Measurements from ENCODE around the gene DYRK4.
"Not testable (repeated sequence)": the region's sequence is repeated elsewhere in the genome, so short reads cannot be mapped to it uniquely, and the experiment has no call there.

Gene DYRK4

GRCh38 chr12:4562034-4562657 lies at the start of gene DYRK4:
Gene DYRK4, plus strand, starts transcription at chr12:4562208. Its CDS starts 38 bp downstream, at chr12:4562246.
- H3K27me3 ChIP-seq (ENCODE audit: low read depth) = no peaks in the 10 kb centered on the region
- H3K9me3 ChIP-seq = no peaks in the 10 kb centered on the region
- no peaks in the 10 kb centered on the region for H3K4me1 ChIP-seq
- in situ Hi-C loops (cut with MboI; ENCODE audit: low sequenced_read_pairs) = no loop called here
- no peak within 1 kb of the TSS for H3K4me3 ChIP-seq
- peaks cover 24% of the 10 kb centered on the region for H3K36me3 ChIP-seq (replicated peaks)
- DNase-seq (ENCODE audit: low spot score in 2 of 2) = peak in 1 of 2 experiments; percentile 62

- Histone ChIP-seq H3K4me1 (no peaks in the 10 kb centered on the region), H3K36me3 (replicated peaks) (peaks cover 9% of the 10 kb centered on the region), H3K9me3 (no peaks in the 10 kb centered on the region), H3K27me3 (ENCODE audit: low read depth) (no peaks in the 10 kb centered on the region), H3K4me3 (no peak overlapping the region)
- DNase-seq (ENCODE audit: low spot score in 2 of 2) = no peak
- in situ Hi-C loops (cut with MboI; ENCODE audit: low sequenced_read_pairs) = no loop called here
Observed at GRCh38 chr12:4518106-4518728, 43.8 kb upstream of the DYRK4 start.

GRCh38 chr12:4523443-4523842 lies 38.6 kb upstream of the DYRK4 start:
- peaks cover 27% of the 10 kb centered on the region for H3K36me3 ChIP-seq (replicated peaks)
- H3K9me3 ChIP-seq; DNase-seq (ENCODE audit: low spot score in 2 of 2); H3K4me3 ChIP-seq; H3K4me1 ChIP-seq; in situ Hi-C loops (cut with MboI; ENCODE audit: low sequenced_read_pairs); H3K27me3 ChIP-seq (ENCODE audit: low read depth): not testable (repeated sequence)

- DNase-seq (ENCODE audit: low spot score in 2 of 2) = peak in 1 of 2 experiments; percentile 31
- Histone ChIP-seq H3K27me3 (ENCODE audit: low read depth) (no peaks in the 10 kb centered on the region), H3K4me3 (no peak overlapping the region), H3K4me1 (no peaks in the 10 kb centered on the region; the same call in 1 of the 2 replicates), H3K36me3 (replicated peaks) (peaks cover 30% of the 10 kb centered on the region), H3K9me3 (no peaks in the 10 kb centered on the region)
- in situ Hi-C loops (cut with MboI; ENCODE audit: low sequenced_read_pairs) = no loop called here
Observed at GRCh38 chr12:4526923-4527546, 35.0 kb upstream of the DYRK4 start.

- peaks cover 38% of the 10 kb centered on the region for H3K36me3 ChIP-seq (replicated peaks)
- DNase-seq (ENCODE audit: low spot score in 2 of 2) = no peak
- H3K9me3 ChIP-seq = no peaks in the 10 kb centered on the region
- no peaks in the 10 kb centered on the region for H3K27me3 ChIP-seq (ENCODE audit: low read depth)
- no peak overlapping the region for H3K4me3 ChIP-seq
- in situ Hi-C loops (cut with MboI; ENCODE audit: low sequenced_read_pairs) = loop anchor here (10.0 kb wide), 1 partner anchor 225 kb away; no protein-coding TSS in a partner anchor
- no peaks in the 10 kb centered on the region; the same call in 1 of the 2 replicates for H3K4me1 ChIP-seq
Observed at GRCh38 chr12:4530160-4530559, 31.8 kb upstream of the DYRK4 start.

GRCh38 chr12:4530982-4531586 lies 30.9 kb upstream of the DYRK4 start:
- Histone ChIP-seq H3K27me3 (ENCODE audit: low read depth) (no peaks in the 10 kb centered on the region), H3K4me1 (no peaks in the 10 kb centered on the region; the same call in 1 of the 2 replicates), H3K4me3 (no peak overlapping the region), H3K36me3 (replicated peaks) (peaks cover 38% of the 10 kb centered on the region), H3K9me3 (no peaks in the 10 kb centered on the region)
- no peak for DNase-seq (ENCODE audit: low spot score in 2 of 2)
- in situ Hi-C loops (cut with MboI; ENCODE audit: low sequenced_read_pairs) = loop anchor here (10.0 kb wide), 1 partner anchor 226 kb away; no protein-coding TSS in a partner anchor

GRCh38 chr12:4535092-4535491 lies 26.9 kb upstream of the DYRK4 start:
- no peak overlapping the region for H3K4me3 ChIP-seq
- H3K27me3 ChIP-seq (ENCODE audit: low read depth) = no peaks in the 10 kb centered on the region
- peaks cover 33% of the 10 kb centered on the region for H3K36me3 ChIP-seq (replicated peaks)
- no peaks in the 10 kb centered on the region for H3K9me3 ChIP-seq
- in situ Hi-C loops (cut with MboI; ENCODE audit: low sequenced_read_pairs) = loop anchor here (10.0 kb wide), 1 partner anchor 230 kb away; no protein-coding TSS in a partner anchor
- no peak for DNase-seq (ENCODE audit: low spot score in 2 of 2)
- H3K4me1 ChIP-seq = no peaks in the 10 kb centered on the region; the same call in 1 of the 2 replicates

GRCh38 chr12:4535871-4536270 lies 26.1 kb upstream of the DYRK4 start:
- in situ Hi-C loops (cut with MboI; ENCODE audit: low sequenced_read_pairs) = loop anchor here (10.0 kb wide), 1 partner anchor 231 kb away; no protein-coding TSS in a partner anchor

GRCh38 chr12:4538207-4539160 lies 23.5 kb upstream of the DYRK4 start, which contains the start of gene RAD51AP1:
Gene RAD51AP1, plus strand, starts transcription at chr12:4538890. Its CDS starts 50 bp downstream, at chr12:4538940.
- in situ Hi-C loops (cut with MboI; ENCODE audit: low sequenced_read_pairs) = loop anchor here (10.0 kb wide), 1 partner anchor 234 kb away; no protein-coding TSS in a partner anchor
- Histone ChIP-seq H3K4me3 (peak within 1 kb of the TSS; percentile 75), H3K36me3 (replicated peaks) (peaks cover 34% of the 10 kb centered on the region), H3K27me3 (ENCODE audit: low read depth) (no peaks in the 10 kb centered on the region), H3K4me1 (peaks cover 6% of the 10 kb centered on the region), H3K9me3 (no peaks in the 10 kb centered on the region)
- peak; percentile 92 to 96 for DNase-seq (ENCODE audit: low spot score in 2 of 2)

More at GRCh38 chr12:4535871-4536270, 26.1 kb upstream of the DYRK4 start:
- H3K36me3 ChIP-seq (replicated peaks) = peaks cover 30% of the 10 kb centered on the region
- DNase-seq (ENCODE audit: low spot score in 2 of 2) = no peak
- no peaks in the 10 kb centered on the region for H3K9me3 ChIP-seq
- H3K4me3 ChIP-seq = no peak overlapping the region
- no peaks in the 10 kb centered on the region for H3K27me3 ChIP-seq (ENCODE audit: low read depth)
- H3K4me1 ChIP-seq = peaks cover 5% of the 10 kb centered on the region

- in situ Hi-C loops (cut with MboI; ENCODE audit: low sequenced_read_pairs) = loop anchor here (10.0 kb wide), 1 partner anchor 235 kb away; no protein-coding TSS in a partner anchor
- H3K9me3 ChIP-seq = no peaks in the 10 kb centered on the region
- no peaks in the 10 kb centered on the region for H3K27me3 ChIP-seq (ENCODE audit: low read depth)
- DNase-seq (ENCODE audit: low spot score in 2 of 2) = no peak
- H3K4me3 ChIP-seq = peak overlapping the region; percentile 75
- peaks cover 6% of the 10 kb centered on the region for H3K4me1 ChIP-seq
- H3K36me3 ChIP-seq (replicated peaks) = peaks cover 34% of the 10 kb centered on the region
Observed at GRCh38 chr12:4539167-4539870, 22.7 kb upstream of the DYRK4 start.

- in situ Hi-C loops (cut with MboI; ENCODE audit: low sequenced_read_pairs) = no loop called here
- DNase-seq (ENCODE audit: low spot score in 2 of 2) = no peak
- peaks cover 37% of the 10 kb centered on the region for H3K36me3 ChIP-seq (replicated peaks)
- no peaks in the 10 kb centered on the region for H3K9me3 ChIP-seq
- H3K4me3 ChIP-seq = peak overlapping the region; percentile 75
- H3K27me3 ChIP-seq (ENCODE audit: low read depth) = no peaks in the 10 kb centered on the region
- peaks cover 6% of the 10 kb centered on the region for H3K4me1 ChIP-seq
Observed at GRCh38 chr12:4540170-4540569, 21.8 kb upstream of the DYRK4 start.

GRCh38 chr12:4540638-4541037 lies 21.4 kb upstream of the DYRK4 start:
- in situ Hi-C loops (cut with MboI; ENCODE audit: low sequenced_read_pairs) = no loop called here
- Histone ChIP-seq H3K9me3 (no peaks in the 10 kb centered on the region), H3K4me3 (no peak overlapping the region), H3K4me1 (peaks cover 6% of the 10 kb centered on the region), H3K36me3 (replicated peaks) (peaks cover 37% of the 10 kb centered on the region), H3K27me3 (ENCODE audit: low read depth) (no peaks in the 10 kb centered on the region)
- no peak for DNase-seq (ENCODE audit: low spot score in 2 of 2)

Measured in HAP-1 (cell line).